Frontal cortex (tissue), 4 donors: Measurements from ENCODE around the gene COQ4. TPM values are rescaled to one million over a fixed set of nuclear protein-coding genes. Genes with fewer than 3 reads are reported as not detected.

Source experiments
- DNase-seq, 2 donors: peaks; one replicate each; pipeline ENCODE4 v3.0.0; 2012; ENCODE audit warnings: low spot score in 2 of 2
- FAIRE-seq: peaks from 2 replicates; lab custom pipeline; 2012; peaks lifted over from hg19 to GRCh38; lab: Jason Lieb, UNC
- total RNA-seq: library from RNA; depleted of rRNA; stranded (reverse); fragments of >200 nt; gene quantifications from one replicate; pipeline ENCODE4 v1.2.3, GENCODE V29; 2014
- donor health status: control.
- donor health status: control.
- donor health status: control.

The COQ4 gene
- total RNA-seq, 1 donor from 2014 or later, result 16.3 TPM

GRCh38 chr9:128369024-128369706 lies 46.5 kb downstream of the COQ4 start:
- no peak for FAIRE-seq
- DNase-seq, result no peak

GRCh38 chr9:128370367-128370751 lies 47.7 kb downstream of the COQ4 start:
- no peak for DNase-seq
- FAIRE-seq, result no peak

GRCh38 chr9:128370752-128371629 lies 48.4 kb downstream of the COQ4 start, which contains the start of gene URM1:
URM1 (plus strand) TSS chr9:128371374; CDS start chr9:128371381, 7 bp downstream.
- no peak for FAIRE-seq
- DNase-seq, result peak; percentile 91 to 94

- no peak for FAIRE-seq
Observed at GRCh38 chr9:128371630-128372117, 49.0 kb downstream of the COQ4 start.

GRCh38 chr9:128372188-128372641 lies 49.6 kb downstream of the COQ4 start:
- FAIRE-seq (no peak), DNase-seq (no peak)

More at GRCh38 chr9:128371630-128372117, 49.0 kb downstream of the COQ4 start:
- DNase-seq, result no peak

- FAIRE-seq (no peak), DNase-seq (no peak)
Observed at GRCh38 chr9:128372784-128373183, 50.1 kb downstream of the COQ4 start.

- no peak for FAIRE-seq
- DNase-seq, result peak in 1 of 2 donors; percentile 52
Observed at GRCh38 chr9:128374221-128374675, 51.6 kb downstream of the COQ4 start.

GRCh38 chr9:128375865-128376264 lies 53.2 kb downstream of the COQ4 start:
- DNase-seq (no peak), FAIRE-seq (no peak)

GRCh38 chr9:128382261-128382660 lies 59.6 kb downstream of the COQ4 start:
- no peak for FAIRE-seq
- no peak for DNase-seq

GRCh38 chr9:128383007-128383753 lies 60.5 kb downstream of the COQ4 start:
- no peak for FAIRE-seq
- no peak for DNase-seq

Other genes starting within 250 kb of the COQ4 start
- 58.3 TPM for gene PTGES2, start 195.1 kb upstream of the COQ4 start, total RNA-seq
- not detected for gene LCN2, start 173.4 kb upstream of the COQ4 start, total RNA-seq
- 55.4 TPM for gene BBLN, start 162.6 kb upstream of the COQ4 start, total RNA-seq
- gene CIZ1, start 131.3 kb upstream of the COQ4 start, total RNA-seq, result 15.9 TPM
- gene DNM1, start 119.5 kb upstream of the COQ4 start, total RNA-seq, result 73.8 TPM
- gene GOLGA2, start 46.8 kb upstream of the COQ4 start, total RNA-seq, result 40.4 TPM
- gene SWI5, start 46.6 kb upstream of the COQ4 start, total RNA-seq, result 3.7 TPM
- 19.6 TPM for gene TRUB2, start 392 bp upstream of the COQ4 start, total RNA-seq
- 22.4 TPM for gene SLC27A4, start 17.7 kb downstream of the COQ4 start, total RNA-seq
- 17.9 TPM for gene URM1, start 48.5 kb downstream of the COQ4 start, total RNA-seq
- gene CERCAM, start 98.0 kb downstream of the COQ4 start, total RNA-seq, result 10.2 TPM
- gene ODF2, start 133.2 kb downstream of the COQ4 start, total RNA-seq, result 17.1 TPM
- 21.6 TPM for gene GLE1, start 181.9 kb downstream of the COQ4 start, total RNA-seq
- 810 TPM for gene SPTAN1, start 229.7 kb downstream of the COQ4 start, total RNA-seq